HFF-Myc (cell line): ENCODE data around the gene KDM4B.
"Not testable (repeated sequence)": the region's sequence is repeated elsewhere in the genome, so short reads cannot be mapped to it uniquely, and the experiment has no call there.

Experiments used
- DNase-seq: peaks from one replicate; pipeline ENCODE4 v3.0.0-alpha.2; 2011; ENCODE audit warnings: low read depth; ENCODE audit errors: extremely low read depth
- H3K4me3 ChIP-seq: replicated peaks from 2 replicates; pipeline ENCODE4 v1.5.1; 2011; ENCODE audit warnings: low read depth, mild to moderate bottlenecking, control low read depth, low read length
- TF ChIP-seq, protein P1 (sequence below): IDR thresholded peaks from 2 replicates; pipeline ENCODE4 v1.5.1; 2012; ENCODE audit warnings: mild to moderate bottlenecking, low read depth, low read length, control low read depth; ENCODE audit errors: missing control alignments

KDM4B gene

GRCh38 chr19:4933528-4933927 lies 35.4 kb upstream of the KDM4B start:
- no peak overlapping the region for H3K4me3 ChIP-seq
- TF ChIP-seq, protein P1, sequence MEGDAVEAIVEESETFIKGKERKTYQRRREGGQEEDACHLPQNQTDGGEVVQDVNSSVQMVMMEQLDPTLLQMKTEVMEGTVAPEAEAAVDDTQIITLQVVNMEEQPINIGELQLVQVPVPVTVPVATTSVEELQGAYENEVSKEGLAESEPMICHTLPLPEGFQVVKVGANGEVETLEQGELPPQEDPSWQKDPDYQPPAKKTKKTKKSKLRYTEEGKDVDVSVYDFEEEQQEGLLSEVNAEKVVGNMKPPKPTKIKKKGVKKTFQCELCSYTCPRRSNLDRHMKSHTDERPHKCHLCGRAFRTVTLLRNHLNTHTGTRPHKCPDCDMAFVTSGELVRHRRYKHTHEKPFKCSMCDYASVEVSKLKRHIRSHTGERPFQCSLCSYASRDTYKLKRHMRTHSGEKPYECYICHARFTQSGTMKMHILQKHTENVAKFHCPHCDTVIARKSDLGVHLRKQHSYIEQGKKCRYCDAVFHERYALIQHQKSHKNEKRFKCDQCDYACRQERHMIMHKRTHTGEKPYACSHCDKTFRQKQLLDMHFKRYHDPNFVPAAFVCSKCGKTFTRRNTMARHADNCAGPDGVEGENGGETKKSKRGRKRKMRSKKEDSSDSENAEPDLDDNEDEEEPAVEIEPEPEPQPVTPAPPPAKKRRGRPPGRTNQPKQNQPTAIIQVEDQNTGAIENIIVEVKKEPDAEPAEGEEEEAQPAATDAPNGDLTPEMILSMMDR: no peak
- no peak for DNase-seq

DNA sequence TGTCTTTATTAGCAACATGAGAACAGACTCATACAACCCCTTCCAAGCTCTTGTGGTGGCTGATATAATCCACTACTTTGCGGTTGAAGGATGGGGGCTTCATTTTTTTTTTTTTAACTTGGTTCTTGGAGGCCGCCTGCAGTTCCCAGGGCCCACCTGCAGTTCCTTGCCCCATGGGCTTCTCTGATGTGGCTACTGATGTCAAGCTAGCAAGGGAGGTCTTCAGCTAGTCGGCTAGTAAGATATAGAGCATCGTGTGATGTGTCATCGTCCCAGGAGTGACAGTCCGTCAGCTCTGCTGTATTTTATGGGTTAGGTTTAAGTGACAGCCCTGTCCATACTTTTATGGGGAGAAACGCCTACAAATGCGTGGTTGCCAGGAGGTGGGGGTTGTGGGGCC lies 33.5 kb upstream of the KDM4B start:
- TF ChIP-seq, protein P1: no peak
- H3K4me3 ChIP-seq: no peak overlapping the region
- DNase-seq: no peak

- no peak for DNase-seq
- TF ChIP-seq, protein P1: no peak
- H3K4me3 ChIP-seq: no peak overlapping the region
Observed at GRCh38 chr19:4937060-4937459, 31.9 kb upstream of the KDM4B start.

DNA sequence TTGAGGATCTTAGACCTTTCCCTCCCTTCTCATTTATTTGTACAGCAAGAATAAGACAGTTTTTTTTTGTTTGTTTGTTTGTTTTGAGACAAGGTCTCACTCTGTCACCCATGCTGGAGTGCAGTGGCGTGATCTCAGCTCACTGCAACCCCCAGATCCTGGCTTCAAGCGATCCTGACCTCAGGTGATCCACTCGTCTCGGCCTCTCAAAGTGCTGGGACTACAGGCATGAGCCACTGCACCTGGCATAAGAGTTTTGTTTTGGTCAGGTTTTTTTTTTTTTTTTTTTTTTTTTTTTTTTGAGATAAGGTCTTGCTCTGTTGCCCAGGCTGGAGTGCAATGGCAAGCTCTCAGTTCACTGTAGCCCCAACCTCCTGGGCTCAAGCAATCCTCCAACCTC lies 30.5 kb upstream of the KDM4B start:
- not testable (repeated sequence) for DNase-seq, H3K4me3 ChIP-seq

GRCh38 chr19:4939466-4939865 lies 29.4 kb upstream of the KDM4B start:
- no peak for DNase-seq
- no peak overlapping the region for H3K4me3 ChIP-seq
- TF ChIP-seq, protein P1: no peak

DNA sequence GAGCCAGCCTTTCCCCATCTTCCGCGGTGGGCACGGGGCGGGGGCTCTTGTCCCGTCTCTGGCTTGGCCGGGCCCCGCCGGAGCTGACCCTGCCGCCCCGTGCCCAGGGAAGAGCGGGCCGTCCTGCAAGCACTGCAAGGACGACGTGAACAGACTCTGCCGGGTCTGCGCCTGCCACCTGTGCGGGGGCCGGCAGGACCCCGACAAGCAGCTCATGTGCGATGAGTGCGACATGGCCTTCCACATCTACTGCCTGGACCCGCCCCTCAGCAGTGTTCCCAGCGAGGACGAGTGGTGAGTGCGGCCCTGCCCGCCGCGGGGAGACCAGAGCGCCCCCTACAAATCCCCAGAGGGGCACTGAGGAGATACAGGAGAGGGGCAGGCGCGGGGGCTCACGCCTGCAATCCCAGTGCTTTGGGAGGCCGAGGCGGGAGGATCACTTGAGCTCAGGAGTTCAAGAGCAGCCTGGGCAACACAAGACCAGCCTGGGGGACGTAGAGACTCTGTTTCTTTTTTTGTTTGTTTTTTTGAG lies 27.2 kb upstream of the KDM4B start:
- not testable (repeated sequence) for DNase-seq, H3K4me3 ChIP-seq

DNA sequence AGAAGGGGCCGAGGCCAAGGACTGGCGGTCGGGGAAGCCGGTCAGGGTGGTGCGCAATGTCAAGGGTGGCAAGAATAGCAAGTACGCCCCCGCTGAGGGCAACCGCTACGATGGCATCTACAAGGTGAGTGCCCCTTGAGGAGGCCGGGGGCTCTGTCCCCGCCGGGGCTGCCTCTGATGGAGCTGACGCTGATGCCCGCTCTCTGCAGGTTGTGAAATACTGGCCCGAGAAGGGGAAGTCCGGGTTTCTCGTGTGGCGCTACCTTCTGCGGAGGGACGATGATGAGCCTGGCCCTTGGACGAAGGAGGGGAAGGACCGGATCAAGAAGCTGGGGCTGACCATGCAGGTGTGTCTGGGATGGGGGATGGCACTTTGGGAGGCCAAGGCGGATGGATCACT lies 18.3 kb upstream of the KDM4B start:
- H3K4me3 ChIP-seq, DNase-seq: not testable (repeated sequence)

DNA sequence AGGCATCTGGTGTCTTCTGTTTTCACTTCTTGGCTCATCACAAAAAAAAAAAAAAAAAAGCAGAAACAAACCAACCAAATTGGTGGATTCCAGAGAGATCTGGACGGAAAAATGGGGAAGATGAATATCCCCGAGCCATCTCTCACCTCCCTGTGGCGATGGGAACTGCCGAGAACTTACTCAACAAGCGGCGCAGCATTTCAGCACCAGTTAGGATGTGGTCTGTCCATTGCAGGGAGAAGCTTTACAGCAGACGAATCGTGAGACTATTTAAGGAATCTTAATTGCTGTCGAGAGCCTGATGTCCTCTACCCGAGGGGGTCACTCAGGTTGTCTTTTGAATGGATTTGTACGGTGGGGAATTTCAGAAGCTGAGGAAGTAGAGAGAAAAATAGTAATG lies 17.3 kb upstream of the KDM4B start:
- TF ChIP-seq, protein P1: no peak
- H3K4me3 ChIP-seq: no peak overlapping the region
- DNase-seq: no peak
